HepG2 (cell line): ENCODE data around the gene UCN2. TPM values are rescaled to one million over a fixed set of nuclear protein-coding genes. Genes with fewer than 3 reads are reported as not detected.

Experiments used
- ARNT ChIP-seq: fragments of 450-650 bp; IDR thresholded peaks from 2 replicates; pipeline ENCODE4 v1.6.1; 2017
- MBNL3 ChIP-seq: fragments of 250-450 bp; sonication (Bioruptor Pico); conservative IDR thresholded peaks from 2 replicates; pipeline ENCODE4 v1.8.0; 2022; ENCODE audit warnings: mild to moderate bottlenecking, inconsistent platforms
- MTF2 ChIP-seq: sonication (generic); formaldehyde crosslinking; IDR thresholded peaks from 2 replicates; pipeline ENCODE4 v1.5.0; 2020; ENCODE audit warnings: missing genetic modification reagents, borderline replicate concordance
- RFX3 ChIP-seq: IDR thresholded peaks from 2 replicates; pipeline ENCODE4 v1.6.1; 2016; ENCODE audit warnings: missing biosample characterization, missing genetic modification reagents
- TBL1XR1 ChIP-seq: fragments of 150-350 bp; IDR thresholded peaks from 2 replicates; pipeline ENCODE4 v1.6.1; 2014; ENCODE audit warnings: borderline replicate concordance, low read length; ENCODE audit not compliant: partially characterized antibody
- ZNF484 ChIP-seq: sonication (generic); formaldehyde crosslinking; IDR thresholded peaks from 2 replicates; pipeline ENCODE4 v1.5.1; 2020; ENCODE audit warnings: mild to moderate bottlenecking, low read depth, missing genetic modification reagents, borderline replicate concordance
- ZSCAN29 ChIP-seq: sonication (generic); formaldehyde crosslinking; conservative IDR thresholded peaks from 2 replicates; pipeline ENCODE4 v1.4.0; 2020; ENCODE audit warnings: mild to moderate bottlenecking, missing genetic modification reagents
- polyA plus RNA-seq, 8 experiments: library from polyadenylated mRNA; depleted of rRNA in 3 of 8; stranded (reverse) in 7 of 8; unstranded in 1 of 8; fragments of >200 nt; fragmentation: Illumina TruSeq in 4 of 8; extraction: Trizol in 4 of 8; gene quantifications; 2 replicates each; pipeline versions ENCODE4 v1.2.1 to v1.2.3, GENCODE V29; 2011 to 2016; ENCODE audit warnings: low read depth in 4 of 8, missing spikeins in 1 of 8, mixed read lengths in 1 of 8; ENCODE audit not compliant: insufficient read depth in 1 of 8
- total RNA-seq, 5 experiments: library from RNA; depleted of rRNA; stranded (reverse); fragments of >200 nt; fragmentation: Illumina TruSeq; extraction: Trizol; gene quantifications; 2 replicates each; pipeline ENCODE4 v1.2.3, GENCODE V29; 2016; ENCODE audit warnings: low read depth in 1 of 5
- TF ChIP-seq, protein P1 (sequence below): sonication (generic); formaldehyde crosslinking; IDR thresholded peaks from 2 replicates; pipeline ENCODE4 v1.4.0; 2020; ENCODE audit warnings: missing genetic modification reagents
- TF ChIP-seq, protein P2 (sequence below): sonication (generic); formaldehyde crosslinking; conservative IDR thresholded peaks from 2 replicates; pipeline ENCODE4 v1.4.0; 2020; ENCODE audit warnings: missing genetic modification reagents
- TF ChIP-seq, protein P3 (sequence below): sonication (generic); formaldehyde crosslinking; IDR thresholded peaks from 2 replicates; pipeline ENCODE4 v1.5.0; 2020; ENCODE audit warnings: missing genetic modification reagents
- TF ChIP-seq, protein P4 (sequence below): sonication (generic); formaldehyde crosslinking; IDR thresholded peaks from 2 replicates; pipeline ENCODE4 v1.5.1; 2020; ENCODE audit warnings: mild to moderate bottlenecking, missing genetic modification reagents, moderate library complexity

Gene UCN2
- total and polyA plus RNA-seq, 2 of the 13 experiments (the other 11 are each of a cell fraction or from before 2014, with no cell fraction given): 0.07 to 1.5 TPM

DNA sequence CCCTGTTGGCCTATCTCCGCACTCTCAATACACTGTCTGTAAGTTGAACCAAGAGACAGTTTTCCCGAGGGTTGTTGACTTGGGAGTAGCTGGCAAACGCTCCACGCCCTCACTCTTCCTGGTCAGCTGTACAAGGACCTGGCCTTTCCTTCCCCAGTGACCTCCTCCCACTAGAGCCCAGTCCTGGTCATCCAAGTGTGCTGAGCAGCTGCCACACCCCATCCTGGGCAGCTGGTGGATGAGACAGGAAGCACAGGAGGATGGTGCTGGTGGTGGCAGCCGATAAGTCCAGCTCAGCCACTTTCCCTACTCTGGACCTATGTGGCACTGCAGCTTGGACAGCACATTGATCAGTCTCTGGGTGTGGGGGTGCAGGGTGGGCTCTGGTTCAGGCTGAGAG is 26.8 kb downstream of the UCN2 start (continued):
- TF ChIP-seq, protein P1, sequence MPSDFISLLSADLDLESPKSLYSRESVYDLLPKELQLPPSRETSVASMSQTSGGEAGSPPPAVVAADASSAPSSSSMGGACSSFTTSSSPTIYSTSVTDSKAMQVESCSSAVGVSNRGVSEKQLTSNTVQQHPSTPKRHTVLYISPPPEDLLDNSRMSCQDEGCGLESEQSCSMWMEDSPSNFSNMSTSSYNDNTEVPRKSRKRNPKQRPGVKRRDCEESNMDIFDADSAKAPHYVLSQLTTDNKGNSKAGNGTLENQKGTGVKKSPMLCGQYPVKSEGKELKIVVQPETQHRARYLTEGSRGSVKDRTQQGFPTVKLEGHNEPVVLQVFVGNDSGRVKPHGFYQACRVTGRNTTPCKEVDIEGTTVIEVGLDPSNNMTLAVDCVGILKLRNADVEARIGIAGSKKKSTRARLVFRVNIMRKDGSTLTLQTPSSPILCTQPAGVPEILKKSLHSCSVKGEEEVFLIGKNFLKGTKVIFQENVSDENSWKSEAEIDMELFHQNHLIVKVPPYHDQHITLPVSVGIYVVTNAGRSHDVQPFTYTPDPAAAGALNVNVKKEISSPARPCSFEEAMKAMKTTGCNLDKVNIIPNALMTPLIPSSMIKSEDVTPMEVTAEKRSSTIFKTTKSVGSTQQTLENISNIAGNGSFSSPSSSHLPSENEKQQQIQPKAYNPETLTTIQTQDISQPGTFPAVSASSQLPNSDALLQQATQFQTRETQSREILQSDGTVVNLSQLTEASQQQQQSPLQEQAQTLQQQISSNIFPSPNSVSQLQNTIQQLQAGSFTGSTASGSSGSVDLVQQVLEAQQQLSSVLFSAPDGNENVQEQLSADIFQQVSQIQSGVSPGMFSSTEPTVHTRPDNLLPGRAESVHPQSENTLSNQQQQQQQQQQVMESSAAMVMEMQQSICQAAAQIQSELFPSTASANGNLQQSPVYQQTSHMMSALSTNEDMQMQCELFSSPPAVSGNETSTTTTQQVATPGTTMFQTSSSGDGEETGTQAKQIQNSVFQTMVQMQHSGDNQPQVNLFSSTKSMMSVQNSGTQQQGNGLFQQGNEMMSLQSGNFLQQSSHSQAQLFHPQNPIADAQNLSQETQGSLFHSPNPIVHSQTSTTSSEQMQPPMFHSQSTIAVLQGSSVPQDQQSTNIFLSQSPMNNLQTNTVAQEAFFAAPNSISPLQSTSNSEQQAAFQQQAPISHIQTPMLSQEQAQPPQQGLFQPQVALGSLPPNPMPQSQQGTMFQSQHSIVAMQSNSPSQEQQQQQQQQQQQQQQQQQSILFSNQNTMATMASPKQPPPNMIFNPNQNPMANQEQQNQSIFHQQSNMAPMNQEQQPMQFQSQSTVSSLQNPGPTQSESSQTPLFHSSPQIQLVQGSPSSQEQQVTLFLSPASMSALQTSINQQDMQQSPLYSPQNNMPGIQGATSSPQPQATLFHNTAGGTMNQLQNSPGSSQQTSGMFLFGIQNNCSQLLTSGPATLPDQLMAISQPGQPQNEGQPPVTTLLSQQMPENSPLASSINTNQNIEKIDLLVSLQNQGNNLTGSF (CRISPR knock-in tag): no peak
- TF ChIP-seq TBL1XR1 (no peak), ZNF484 (CRISPR knock-in tag) (no peak), MTF2 (CRISPR knock-in tag) (no peak), ARNT (no peak), ZSCAN29 (no peak), MBNL3 (no peak), RFX3 (no peak)
- TF ChIP-seq, protein P2, sequence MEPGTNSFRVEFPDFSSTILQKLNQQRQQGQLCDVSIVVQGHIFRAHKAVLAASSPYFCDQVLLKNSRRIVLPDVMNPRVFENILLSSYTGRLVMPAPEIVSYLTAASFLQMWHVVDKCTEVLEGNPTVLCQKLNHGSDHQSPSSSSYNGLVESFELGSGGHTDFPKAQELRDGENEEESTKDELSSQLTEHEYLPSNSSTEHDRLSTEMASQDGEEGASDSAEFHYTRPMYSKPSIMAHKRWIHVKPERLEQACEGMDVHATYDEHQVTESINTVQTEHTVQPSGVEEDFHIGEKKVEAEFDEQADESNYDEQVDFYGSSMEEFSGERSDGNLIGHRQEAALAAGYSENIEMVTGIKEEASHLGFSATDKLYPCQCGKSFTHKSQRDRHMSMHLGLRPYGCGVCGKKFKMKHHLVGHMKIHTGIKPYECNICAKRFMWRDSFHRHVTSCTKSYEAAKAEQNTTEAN (CRISPR knock-in tag): no peak
- TF ChIP-seq, protein P3, sequence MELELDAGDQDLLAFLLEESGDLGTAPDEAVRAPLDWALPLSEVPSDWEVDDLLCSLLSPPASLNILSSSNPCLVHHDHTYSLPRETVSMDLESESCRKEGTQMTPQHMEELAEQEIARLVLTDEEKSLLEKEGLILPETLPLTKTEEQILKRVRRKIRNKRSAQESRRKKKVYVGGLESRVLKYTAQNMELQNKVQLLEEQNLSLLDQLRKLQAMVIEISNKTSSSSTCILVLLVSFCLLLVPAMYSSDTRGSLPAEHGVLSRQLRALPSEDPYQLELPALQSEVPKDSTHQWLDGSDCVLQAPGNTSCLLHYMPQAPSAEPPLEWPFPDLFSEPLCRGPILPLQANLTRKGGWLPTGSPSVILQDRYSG (CRISPR knock-in tag): no peak
- TF ChIP-seq, protein P4, sequence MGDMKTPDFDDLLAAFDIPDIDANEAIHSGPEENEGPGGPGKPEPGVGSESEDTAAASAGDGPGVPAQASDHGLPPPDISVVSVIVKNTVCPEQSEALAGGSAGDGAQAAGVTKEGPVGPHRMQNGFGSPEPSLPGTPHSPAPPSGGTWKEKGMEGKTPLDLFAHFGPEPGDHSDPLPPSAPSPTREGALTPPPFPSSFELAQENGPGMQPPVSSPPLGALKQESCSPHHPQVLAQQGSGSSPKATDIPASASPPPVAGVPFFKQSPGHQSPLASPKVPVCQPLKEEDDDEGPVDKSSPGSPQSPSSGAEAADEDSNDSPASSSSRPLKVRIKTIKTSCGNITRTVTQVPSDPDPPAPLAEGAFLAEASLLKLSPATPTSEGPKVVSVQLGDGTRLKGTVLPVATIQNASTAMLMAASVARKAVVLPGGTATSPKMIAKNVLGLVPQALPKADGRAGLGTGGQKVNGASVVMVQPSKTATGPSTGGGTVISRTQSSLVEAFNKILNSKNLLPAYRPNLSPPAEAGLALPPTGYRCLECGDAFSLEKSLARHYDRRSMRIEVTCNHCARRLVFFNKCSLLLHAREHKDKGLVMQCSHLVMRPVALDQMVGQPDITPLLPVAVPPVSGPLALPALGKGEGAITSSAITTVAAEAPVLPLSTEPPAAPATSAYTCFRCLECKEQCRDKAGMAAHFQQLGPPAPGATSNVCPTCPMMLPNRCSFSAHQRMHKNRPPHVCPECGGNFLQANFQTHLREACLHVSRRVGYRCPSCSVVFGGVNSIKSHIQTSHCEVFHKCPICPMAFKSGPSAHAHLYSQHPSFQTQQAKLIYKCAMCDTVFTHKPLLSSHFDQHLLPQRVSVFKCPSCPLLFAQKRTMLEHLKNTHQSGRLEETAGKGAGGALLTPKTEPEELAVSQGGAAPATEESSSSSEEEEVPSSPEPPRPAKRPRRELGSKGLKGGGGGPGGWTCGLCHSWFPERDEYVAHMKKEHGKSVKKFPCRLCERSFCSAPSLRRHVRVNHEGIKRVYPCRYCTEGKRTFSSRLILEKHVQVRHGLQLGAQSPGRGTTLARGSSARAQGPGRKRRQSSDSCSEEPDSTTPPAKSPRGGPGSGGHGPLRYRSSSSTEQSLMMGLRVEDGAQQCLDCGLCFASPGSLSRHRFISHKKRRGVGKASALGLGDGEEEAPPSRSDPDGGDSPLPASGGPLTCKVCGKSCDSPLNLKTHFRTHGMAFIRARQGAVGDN (CRISPR knock-in tag): no peak; the same call in 1 of the 2 replicates
